BJ (cell line): Measurements from ENCODE around the gene PPME1. TPM values are rescaled to one million over a fixed set of nuclear protein-coding genes. Genes with fewer than 3 reads are reported as not detected.

Experiments used
- CTCF ChIA-PET: fragments of 350-600 bp; formaldehyde crosslinking; extraction: SDS; loops from one replicate; lab custom pipeline; 2021; ENCODE audit warnings: antibody characterized with exemption, inconsistent platforms; lab: Yijun Ruan, JAX
- POLR2A ChIA-PET: fragments of 300-600 bp; sonication (Branson Sonifier 250); formaldehyde crosslinking; extraction: SDS; loops from one replicate; lab custom pipeline; 2021; ENCODE audit warnings: antibody characterized with exemption; lab: Charles Lee
- DNase-seq: peaks from one replicate; pipeline ENCODE4 v3.0.0-alpha.2; 2011; ENCODE audit warnings: low read depth
- H3K27me3 ChIP-seq: 2 replicates; pipeline ENCODE4 v1.6.0; 2011; ENCODE audit warnings: low read length; ENCODE audit not compliant: control insufficient read depth, insufficient read depth
- H3K36me3 ChIP-seq: 2 replicates; pipeline ENCODE4 v1.5.1; 2011; ENCODE audit warnings: low read length; ENCODE audit not compliant: control insufficient read depth, insufficient read depth
- H3K4me3 ChIP-seq: 2 replicates; pipeline ENCODE4 v1.5.1; 2011; ENCODE audit warnings: low read depth, mild to moderate bottlenecking, control low read depth, low read length
- CTCF ChIP-seq: IDR thresholded peaks from 2 replicates; pipeline ENCODE4 v1.5.1; 2011; ENCODE audit warnings: low read depth, mild to moderate bottlenecking, control low read depth, inconsistent platforms, low read length, moderate library complexity; ENCODE audit not compliant: insufficient read depth
- polyA plus RNA-seq: library from polyadenylated mRNA; depleted of rRNA; stranded (reverse); fragments of >200 nt; gene quantifications from 2 replicates; pipeline ENCODE4 v1.2.3, GENCODE V29; 2011

The PPME1 gene
- polyA plus RNA-seq, 1 experiment, result 133 TPM

GRCh38 chr11:74205181-74205580 lies 34.1 kb downstream of the PPME1 start:
- no peaks in the 10 kb centered on the region for H3K27me3 ChIP-seq
- POLR2A ChIA-PET, result no interaction called here
- CTCF ChIA-PET, result no interaction called here
- no peak for DNase-seq
- H3K4me3 ChIP-seq, result no peak overlapping the region
- peaks cover 7% of the 10 kb centered on the region for H3K36me3 ChIP-seq
- TF ChIP-seq CTCF, result no peak

- ChIA-PET CTCF (no interaction called here), POLR2A (no interaction called here)
- Histone ChIP-seq H3K27me3 (no peaks in the 10 kb centered on the region), H3K4me3 (no peak overlapping the region), H3K36me3 (peaks cover 7% of the 10 kb centered on the region)
- no peak for DNase-seq
- TF ChIP-seq CTCF, result no peak
Measured at GRCh38 chr11:74206746-74207145, 35.7 kb downstream of the PPME1 start.

- H3K27me3 ChIP-seq, result no peaks in the 10 kb centered on the region
- TF ChIP-seq CTCF, result no peak
- POLR2A ChIA-PET, result no interaction called here
- no peak for DNase-seq
- H3K36me3 ChIP-seq, result peaks cover 13% of the 10 kb centered on the region
- CTCF ChIA-PET, result interaction anchor here (1.7 kb wide), 1 partner anchor 17 kb away, joined by 4 read pairs; no protein-coding TSS in a partner anchor
- no peak overlapping the region for H3K4me3 ChIP-seq
Measured at GRCh38 chr11:74208507-74208906, 37.4 kb downstream of the PPME1 start.

- POLR2A ChIA-PET, result no interaction called here
- TF ChIP-seq CTCF, result no peak
- no peak overlapping the region for H3K4me3 ChIP-seq
- CTCF ChIA-PET, result interaction anchor here (1.2 kb wide), 1 partner anchor 237 kb away, joined by 3 read pairs; no protein-coding TSS in a partner anchor
- no peaks in the 10 kb centered on the region for H3K27me3 ChIP-seq
- DNase-seq, result no peak
- H3K36me3 ChIP-seq, result peaks cover 11% of the 10 kb centered on the region
Measured at GRCh38 chr11:74212533-74212932, 41.4 kb downstream of the PPME1 start.

GRCh38 chr11:74220376-74220775 lies 49.3 kb downstream of the PPME1 start:
- no peak for DNase-seq
- POLR2A ChIA-PET, result no interaction called here
- no peaks in the 10 kb centered on the region for H3K27me3 ChIP-seq
- peaks cover under 1% of the 10 kb centered on the region; the same call in 1 of the 2 replicates for H3K36me3 ChIP-seq
- no peak overlapping the region for H3K4me3 ChIP-seq
- CTCF ChIA-PET, result no interaction called here
- no peak for TF ChIP-seq CTCF
